PFSK-1 (cell line): ENCODE data around the gene ITGA6.

Source experiments
- REST ChIP-seq, 2 experiments: IDR thresholded peaks; 2 replicates each; pipeline versions ENCODE4 v1.6.1 to v1.8.0; 2011 to 2012; ENCODE audit warnings: low read depth in 2 of 2, low read length in 2 of 2, control low read depth in 1 of 2, inconsistent platforms in 1 of 2, mild to moderate bottlenecking in 1 of 2, moderate library complexity in 1 of 2; ENCODE audit not compliant: insufficient read depth in 1 of 2
- SIN3A ChIP-seq: IDR thresholded peaks from 2 replicates; pipeline ENCODE4 v1.6.1; 2012; ENCODE audit warnings: mild to moderate bottlenecking, low read length, moderate library complexity, borderline replicate concordance; ENCODE audit not compliant: insufficient read depth
- TAF1 ChIP-seq: IDR thresholded peaks from 2 replicates; pipeline ENCODE4 v1.6.1; 2012; ENCODE audit warnings: low read length, control low read depth, borderline replicate concordance; ENCODE audit not compliant: insufficient read depth

- TF ChIP-seq SIN3A (no peak), TAF1 (no peak), REST (IDR thresholded peaks at IDR 0.05; ENCODE audit: insufficient read depth in 1 of 2, low read depth in 2 of 2, low read length in 2 of 2) (no peak)
Measured at GRCh38 chr2:172464400-172465129, 37.2 kb downstream of the ITGA6 start.
